GM21723 (cell line): ENCODE measurements around the gene CD58.
"Not testable (repeated sequence)": the region's sequence is repeated elsewhere in the genome, so short reads cannot be mapped to it uniquely, and the experiment has no call there.

ENCODE experiments used
- ATAC-seq: cut with Tn5 transposase; IDR thresholded peaks from one replicate; pipeline ENCODE4 v1.9.1; 2021; ENCODE audit warnings: mild to moderate bottlenecking, moderate library complexity; ENCODE audit not compliant: unreplicated experiment

Gene CD58

GRCh38 chr1:116570358-116571214 is at the start of gene CD58:
TSS of gene CD58 (minus strand) at chr1:116571026. CDS start at chr1:116570972, 54 bp downstream.
- ATAC-seq, result peak; percentile 59

GRCh38 chr1:116620392-116620791 is 49.6 kb upstream of the CD58 start:
- not testable (repeated sequence) for ATAC-seq

- ATAC-seq, result not testable (repeated sequence)
Observed at GRCh38 chr1:116619106-116619505, 48.3 kb upstream of the CD58 start.

- ATAC-seq, result not testable (repeated sequence)
Observed at GRCh38 chr1:116617808-116618207, 47.0 kb upstream of the CD58 start.

- ATAC-seq, result not testable (repeated sequence)
Observed at GRCh38 chr1:116613825-116614224, 43.0 kb upstream of the CD58 start.

GRCh38 chr1:116609801-116610371 is 39.1 kb upstream of the CD58 start:
- not testable (repeated sequence) for ATAC-seq

GRCh38 chr1:116608841-116609240 is 38.0 kb upstream of the CD58 start:
- not testable (repeated sequence) for ATAC-seq

- ATAC-seq, result not testable (repeated sequence)
Observed at GRCh38 chr1:116608151-116608550, 37.3 kb upstream of the CD58 start.

GRCh38 chr1:116607463-116607862 is 36.6 kb upstream of the CD58 start:
- not testable (repeated sequence) for ATAC-seq

GRCh38 chr1:116606067-116606466 is 35.2 kb upstream of the CD58 start:
- not testable (repeated sequence) for ATAC-seq

- no peak for ATAC-seq
Observed at GRCh38 chr1:116605315-116605714, 34.5 kb upstream of the CD58 start.

- ATAC-seq, result not testable (repeated sequence)
Observed at GRCh38 chr1:116604408-116604807, 33.6 kb upstream of the CD58 start.

GRCh38 chr1:116603646-116604045 is 32.8 kb upstream of the CD58 start:
- ATAC-seq, result not testable (repeated sequence)

- not testable (repeated sequence) for ATAC-seq
Observed at GRCh38 chr1:116599369-116599768, 28.5 kb upstream of the CD58 start.

GRCh38 chr1:116598420-116599036 is 27.7 kb upstream of the CD58 start:
- not testable (repeated sequence) for ATAC-seq

GRCh38 chr1:116597388-116597787 is 26.6 kb upstream of the CD58 start:
- peak; percentile 81 for ATAC-seq

- ATAC-seq, result not testable (repeated sequence)
Observed at GRCh38 chr1:116596742-116597307, 26.0 kb upstream of the CD58 start.

- peak; percentile 54 for ATAC-seq
Observed at GRCh38 chr1:116595946-116596741, 25.3 kb upstream of the CD58 start.

GRCh38 chr1:116595065-116595840 is 24.4 kb upstream of the CD58 start:
- ATAC-seq, result not testable (repeated sequence)

GRCh38 chr1:116593977-116594376 is 23.2 kb upstream of the CD58 start:
- ATAC-seq, result not testable (repeated sequence)
